SK-N-SH treated with all-trans-retinoic acid at 6 μM for 48 hours (cell line): Measurements from ENCODE around the gene ABCA8.

Experiments used
- ATAC-seq: fragments of 200-7000 bp; cut with Tn5 transposase; 3 replicates; pipeline ENCODE4 v1.9.1; 2020; ENCODE audit warnings: mild to moderate bottlenecking, moderate library complexity
- ARNTL ChIP-seq: fragments of 450-650 bp; formaldehyde crosslinking; IDR thresholded peaks from 2 replicates; pipeline ENCODE4 v1.5.0; 2020; ENCODE audit warnings: low read depth, mild to moderate bottlenecking, moderate library complexity, borderline replicate concordance
- CREB5 ChIP-seq: fragments of 250-450 bp; sonication (Bioruptor Pico); IDR thresholded peaks from 2 replicates; pipeline ENCODE4 v1.5.1; 2020; ENCODE audit warnings: low read depth, mild to moderate bottlenecking, moderate library complexity
- CSDC2 ChIP-seq: fragments of 250-450 bp; sonication (Bioruptor Pico); IDR thresholded peaks from 2 replicates; pipeline ENCODE4 v1.5.0; 2020; ENCODE audit warnings: mild to moderate bottlenecking, moderate library complexity
- ESRRG ChIP-seq: fragments of 250-450 bp; sonication (Bioruptor Pico); IDR thresholded peaks from 2 replicates; pipeline ENCODE4 v1.6.1; 2021; ENCODE audit warnings: mild to moderate bottlenecking
- GLIS3 ChIP-seq: fragments of 250-450 bp; sonication (Bioruptor Pico); IDR thresholded peaks from 2 replicates; pipeline ENCODE4 v1.5.0; 2020; ENCODE audit warnings: mild to moderate bottlenecking, moderate library complexity
- ISL1 ChIP-seq: fragments of 250-450 bp; sonication (Bioruptor Pico); IDR thresholded peaks from 2 replicates; pipeline ENCODE4 v2.1.2; 2022; ENCODE audit warnings: mild to moderate bottlenecking, moderate library complexity
- OSR1 ChIP-seq: fragments of 250-450 bp; sonication (Bioruptor Pico); IDR thresholded peaks from 2 replicates; pipeline ENCODE4 v1.8.0; 2022; ENCODE audit warnings: moderate library complexity, mild to moderate bottlenecking, inconsistent platforms
- POU6F1 ChIP-seq: fragments of 250-450 bp; sonication (Bioruptor Pico); IDR thresholded peaks from 2 replicates; pipeline ENCODE4 v1.8.0; 2021; ENCODE audit warnings: low read depth, mild to moderate bottlenecking, moderate library complexity, borderline replicate concordance
- PPARA ChIP-seq: fragments of 250-450 bp; sonication (Bioruptor Pico); IDR thresholded peaks from 2 replicates; pipeline ENCODE4 v1.5.0; 2020; ENCODE audit warnings: mild to moderate bottlenecking, borderline replicate concordance
- RARB ChIP-seq: fragments of 250-450 bp; sonication (Bioruptor Pico); IDR thresholded peaks from 2 replicates; pipeline ENCODE4 v1.8.0; 2021; ENCODE audit warnings: mild to moderate bottlenecking, moderate library complexity
- SNAI2 ChIP-seq: fragments of 250-450 bp; sonication (Bioruptor Pico); IDR thresholded peaks from 2 replicates; pipeline ENCODE4 v1.5.0; 2020; ENCODE audit warnings: mild to moderate bottlenecking, moderate library complexity
- TCF4 ChIP-seq: fragments of 250-450 bp; sonication (Bioruptor Pico); IDR thresholded peaks from 2 replicates; pipeline ENCODE4 v1.8.0; 2021; ENCODE audit warnings: mild to moderate bottlenecking, moderate library complexity, borderline replicate concordance
- TOX ChIP-seq: fragments of 250-450 bp; sonication (Bioruptor Pico); IDR thresholded peaks from 2 replicates; pipeline ENCODE4 v1.8.0; 2021; ENCODE audit warnings: mild to moderate bottlenecking, moderate library complexity, borderline replicate concordance
- TSHZ2 ChIP-seq: fragments of 250-450 bp; sonication (Bioruptor Pico); IDR thresholded peaks from 2 replicates; pipeline ENCODE4 v1.5.0; 2020; ENCODE audit warnings: mild to moderate bottlenecking, moderate library complexity
- ZC3H10 ChIP-seq: fragments of 250-450 bp; sonication (Bioruptor Pico); IDR thresholded peaks from 2 replicates; pipeline ENCODE4 v1.5.1; 2021; ENCODE audit warnings: mild to moderate bottlenecking, moderate library complexity
- ZFP3 ChIP-seq: fragments of 250-450 bp; sonication (Bioruptor Pico); IDR thresholded peaks from 2 replicates; pipeline ENCODE4 v1.5.0; 2020; ENCODE audit warnings: mild to moderate bottlenecking, moderate library complexity
- ZFP30 ChIP-seq: fragments of 450-650 bp; formaldehyde crosslinking; IDR thresholded peaks from 2 replicates; pipeline ENCODE4 v1.5.0; 2022; ENCODE audit warnings: mild to moderate bottlenecking, moderate library complexity
- ZNF565 ChIP-seq: fragments of 450-650 bp; formaldehyde crosslinking; conservative IDR thresholded peaks from 2 replicates; pipeline ENCODE4 v1.5.0; 2020; ENCODE audit warnings: low read depth, mild to moderate bottlenecking, moderate library complexity
- ZNF70 ChIP-seq: fragments of 450-650 bp; formaldehyde crosslinking; IDR thresholded peaks from 2 replicates; pipeline ENCODE4 v1.5.0; 2020; ENCODE audit warnings: mild to moderate bottlenecking, moderate library complexity
- ZNF8 ChIP-seq: fragments of 450-650 bp; formaldehyde crosslinking; IDR thresholded peaks from 2 replicates; pipeline ENCODE4 v1.5.0; 2020; ENCODE audit warnings: mild to moderate bottlenecking, moderate library complexity

The ABCA8 gene

GRCh38 chr17:68822719-68823289, 132.4 kb downstream of the ABCA8 start:
- no peak; the same call in 2 of the 3 replicates for ATAC-seq
- TF ChIP-seq ARNTL (CRISPR knock-in tag), result no peak
- TF ChIP-seq TSHZ2 (CRISPR knock-in tag), result no peak
- TF ChIP-seq ZFP3 (CRISPR knock-in tag), result no peak
- no peak for TF ChIP-seq TCF4 (CRISPR knock-in tag)
- no peak for TF ChIP-seq ZC3H10 (CRISPR knock-in tag)
- TF ChIP-seq ZNF565, result no peak
- TF ChIP-seq RARB, result no peak
- no peak for TF ChIP-seq ESRRG (CRISPR knock-in tag)
- no peak for TF ChIP-seq POU6F1
- no peak for TF ChIP-seq ISL1
- no peak for TF ChIP-seq PPARA (CRISPR knock-in tag)
- TF ChIP-seq, all 23 proteins: peak for 0

GRCh38 chr17:68821860-68822696, 133.1 kb downstream of the ABCA8 start:
- TF ChIP-seq TOX (CRISPR knock-in tag) (peak; percentile 65; the same call in 1 of the 2 replicates), SNAI2 (CRISPR knock-in tag) (no peak)
- peak; percentile 98 for ATAC-seq

GRCh38 chr17:68820825-68821481, 134.2 kb downstream of the ABCA8 start:
- TF ChIP-seq ZC3H10 (CRISPR knock-in tag) (no peak), ZNF70 (CRISPR knock-in tag) (no peak), ZFP30 (CRISPR knock-in tag) (no peak), GLIS3 (CRISPR knock-in tag) (no peak), PPARA (CRISPR knock-in tag) (no peak), CSDC2 (CRISPR knock-in tag) (no peak), ZNF565 (no peak), POU6F1 (no peak), TSHZ2 (CRISPR knock-in tag) (no peak), ZFP3 (CRISPR knock-in tag) (no peak), SNAI2 (CRISPR knock-in tag) (no peak), CREB5 (CRISPR knock-in tag) (no peak), ARNTL (CRISPR knock-in tag) (no peak), ESRRG (CRISPR knock-in tag) (no peak), ZNF8 (no peak), OSR1 (CRISPR knock-in tag) (no peak)
- no peak; the same call in 2 of the 3 replicates for ATAC-seq
